GM21381 (cell line): ENCODE measurements around the gene SLC12A2.

ENCODE experiments used
- ATAC-seq: cut with Tn5 transposase; IDR thresholded peaks from one replicate; pipeline ENCODE4 v1.9.1; 2021; ENCODE audit warnings: mild to moderate bottlenecking, moderate library complexity; ENCODE audit not compliant: unreplicated experiment

Gene SLC12A2

GRCh38 chr5:128163991-128164390 lies 80.4 kb downstream of the SLC12A2 start:
- ATAC-seq = no peak

- no peak for ATAC-seq
These were observed 85.9 kb downstream of the SLC12A2 start for GRCh38 chr5:128169401-128170017.

- ATAC-seq = no peak
These were observed 88.5 kb downstream of the SLC12A2 start for GRCh38 chr5:128172102-128172501.

GRCh38 chr5:128174951-128175350 lies 91.4 kb downstream of the SLC12A2 start:
- ATAC-seq = no peak

- no peak for ATAC-seq
These were observed 108.8 kb downstream of the SLC12A2 start for GRCh38 chr5:128192368-128192767.

GRCh38 chr5:128193665-128194390 lies 110.3 kb downstream of the SLC12A2 start:
- no peak for ATAC-seq

GRCh38 chr5:128195316-128195715 lies 111.8 kb downstream of the SLC12A2 start:
- no peak for ATAC-seq

- ATAC-seq = no peak
These were observed 112.5 kb downstream of the SLC12A2 start for GRCh38 chr5:128196080-128196479.

- no peak for ATAC-seq
These were observed 113.2 kb downstream of the SLC12A2 start for GRCh38 chr5:128196791-128197190.

- ATAC-seq = peak; percentile 39
These were observed 114.4 kb downstream of the SLC12A2 start for GRCh38 chr5:128197896-128198522.

GRCh38 chr5:128199104-128199503 lies 115.5 kb downstream of the SLC12A2 start:
- ATAC-seq = no peak

GRCh38 chr5:128199611-128200010 lies 116.0 kb downstream of the SLC12A2 start:
- ATAC-seq = no peak

- peak; percentile 96 for ATAC-seq
These were observed 117.7 kb downstream of the SLC12A2 start for GRCh38 chr5:128201065-128201926.

GRCh38 chr5:128202320-128202719 lies 118.8 kb downstream of the SLC12A2 start:
- no peak for ATAC-seq

GRCh38 chr5:128208436-128208835 lies 124.9 kb downstream of the SLC12A2 start:
- no peak for ATAC-seq

GRCh38 chr5:128212191-128212806 lies 128.7 kb downstream of the SLC12A2 start:
- no peak for ATAC-seq

GRCh38 chr5:128213340-128213739 lies 129.8 kb downstream of the SLC12A2 start:
- ATAC-seq = no peak

GRCh38 chr5:128213833-128214232 lies 130.3 kb downstream of the SLC12A2 start:
- no peak for ATAC-seq

- no peak for ATAC-seq
These were observed 132.7 kb downstream of the SLC12A2 start for GRCh38 chr5:128216285-128216684.

GRCh38 chr5:128216860-128217531 lies 133.4 kb downstream of the SLC12A2 start:
- ATAC-seq = no peak
